ENCODE results near the gene ADPRS.

ADPRS gene

GRCh38 chr1:36087233-36088123, 1.2 kb upstream of the ADPRS start:
- DNase-seq, result no peak

GRCh38 chr1:36088265-36088576, 471 bp upstream of the ADPRS start:
- DNase-seq, result no peak

- no peak for DNase-seq
Measured at GRCh38 chr1:36089393-36090121, 865 bp downstream of the ADPRS start.

- no peak for DNase-seq
Measured at GRCh38 chr1:36091141-36091540, 2.4 kb downstream of the ADPRS start.

GRCh38 chr1:36091698-36092097, 3.0 kb downstream of the ADPRS start:
- no peak for DNase-seq

- no peak for DNase-seq
Measured at GRCh38 chr1:36092166-36092797, 3.6 kb downstream of the ADPRS start.

- DNase-seq, result no peak
Measured at GRCh38 chr1:36092798-36093185, 4.1 kb downstream of the ADPRS start.

- DNase-seq, result no peak
Measured at GRCh38 chr1:36093226-36093625, 4.5 kb downstream of the ADPRS start.

GRCh38 chr1:36093929-36094328, 5.2 kb downstream of the ADPRS start:
- peak; percentile 86 for DNase-seq

- DNase-seq, result no peak
Measured at GRCh38 chr1:36094621-36095061, 5.9 kb downstream of the ADPRS start.

GRCh38 chr1:36095760-36096405, 7.2 kb downstream of the ADPRS start:
- DNase-seq, result no peak

GRCh38 chr1:36096500-36097432, 8.1 kb downstream of the ADPRS start:
- no peak for DNase-seq

GRCh38 chr1:36097693-36098585, 9.2 kb downstream of the ADPRS start:
- DNase-seq, result no peak

GRCh38 chr1:36098650-36099365, 10.1 kb downstream of the ADPRS start:
- DNase-seq, result no peak

- DNase-seq, result peak; percentile 79
Measured at GRCh38 chr1:36099681-36100341, 11.1 kb downstream of the ADPRS start.

- no peak for DNase-seq
Measured at GRCh38 chr1:36100376-36100775, 11.7 kb downstream of the ADPRS start.

- DNase-seq, result no peak
Measured at GRCh38 chr1:36101546-36101945, 12.9 kb downstream of the ADPRS start.

- DNase-seq, result no peak
Measured at GRCh38 chr1:36106269-36106668, 17.6 kb downstream of the ADPRS start.

GRCh38 chr1:36107394-36107793, 18.7 kb downstream of the ADPRS start:
- DNase-seq, result no peak

- no peak for DNase-seq
Measured at GRCh38 chr1:36108314-36108713, 19.6 kb downstream of the ADPRS start.
